Inflammatory macrophage treated with lipopolysaccharide for 1 hour (primary cell): Measurements from ENCODE around the gene SBNO2.
"Not testable (repeated sequence)": the region's sequence is repeated elsewhere in the genome, so short reads cannot be mapped to it uniquely, and the experiment has no call there.

ENCODE experiments used
- DNase-seq, 2 donors: peaks; one replicate each; pipeline ENCODE4 v3.0.0-alpha.2; 2020 to 2022

Gene SBNO2

DNA sequence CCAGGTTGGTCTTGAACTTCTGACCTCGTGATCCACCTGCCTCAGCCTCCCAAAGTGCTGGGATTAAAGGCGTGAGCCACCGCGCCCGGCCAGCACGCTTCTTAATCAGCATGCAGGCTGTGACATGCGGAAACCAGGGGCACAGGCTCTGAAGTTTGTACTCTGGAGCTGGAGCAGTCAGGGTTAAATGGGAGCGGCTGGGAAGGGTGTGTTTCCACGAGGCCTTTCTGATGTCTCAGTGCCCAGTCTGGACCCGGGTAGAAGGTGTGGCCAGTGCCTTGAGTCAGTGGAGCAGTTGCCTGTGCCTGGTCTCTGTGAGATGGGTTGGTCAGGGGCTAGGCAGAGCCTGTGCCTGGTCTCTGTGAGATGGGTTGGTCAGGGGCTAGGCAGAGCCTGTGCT is 34.8 kb upstream of the SBNO2 start:
- not testable (repeated sequence) for DNase-seq

DNA sequence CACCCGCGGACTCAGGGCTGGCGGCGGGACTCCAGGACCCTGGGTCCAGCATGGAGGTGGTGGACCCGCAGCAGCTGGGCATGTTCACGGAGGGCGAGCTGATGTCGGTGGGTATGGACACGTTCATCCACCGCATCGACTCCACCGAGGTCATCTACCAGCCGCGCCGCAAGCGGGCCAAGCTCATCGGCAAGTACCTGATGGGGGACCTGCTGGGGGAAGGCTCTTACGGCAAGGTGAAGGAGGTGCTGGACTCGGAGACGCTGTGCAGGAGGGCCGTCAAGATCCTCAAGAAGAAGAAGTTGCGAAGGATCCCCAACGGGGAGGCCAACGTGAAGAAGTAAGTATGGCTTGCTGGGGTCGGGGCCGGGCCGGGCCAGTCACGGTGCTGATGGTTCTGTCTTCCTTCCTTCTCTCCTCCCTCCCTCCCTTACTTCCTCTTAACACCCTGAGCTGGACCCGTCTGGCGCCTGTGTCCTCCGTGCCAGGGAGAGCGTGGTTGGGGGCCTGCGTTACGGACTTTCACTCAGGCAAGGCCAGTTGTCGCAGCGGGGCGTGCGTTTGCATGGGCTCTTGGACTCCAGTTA is 32.9 kb upstream of the SBNO2 start:
- DNase-seq: peak; percentile 13 to 18

DNA sequence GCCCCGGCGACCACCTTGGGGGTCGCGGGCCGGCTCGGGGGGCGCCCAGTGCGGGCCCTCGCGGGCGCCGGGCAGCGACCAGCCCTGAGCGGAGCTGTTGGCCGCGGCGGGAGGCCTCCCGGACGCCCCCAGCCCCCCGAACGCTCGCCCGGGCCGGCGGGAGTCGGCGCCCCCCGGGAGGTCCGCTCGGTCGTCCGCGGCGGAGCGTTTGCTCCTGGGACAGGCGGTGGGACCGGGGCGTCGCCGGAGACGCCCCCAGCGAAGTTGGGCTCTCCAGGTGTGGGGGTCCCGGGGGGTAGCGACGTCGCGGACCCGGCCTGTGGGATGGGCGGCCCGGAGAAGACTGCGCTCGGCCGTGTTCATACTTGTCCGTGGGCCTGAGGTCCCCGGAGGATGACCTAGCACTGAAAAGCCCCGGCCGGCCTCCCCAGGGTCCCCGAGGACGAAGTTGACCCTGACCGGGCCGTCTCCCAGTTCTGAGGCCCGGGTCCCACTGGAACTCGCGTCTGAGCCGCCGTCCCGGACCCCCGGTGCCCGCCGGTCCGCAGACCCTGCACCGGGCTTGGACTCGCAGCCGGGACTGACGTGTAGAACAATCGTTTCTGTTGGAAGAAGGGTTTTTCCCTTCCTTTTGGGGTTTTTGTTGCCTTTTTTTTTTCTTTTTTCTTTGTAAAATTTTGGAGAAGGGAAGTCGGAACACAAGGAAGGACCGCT is 32.2 kb upstream of the SBNO2 start:
- DNase-seq: peak; percentile 21 to 23

DNA sequence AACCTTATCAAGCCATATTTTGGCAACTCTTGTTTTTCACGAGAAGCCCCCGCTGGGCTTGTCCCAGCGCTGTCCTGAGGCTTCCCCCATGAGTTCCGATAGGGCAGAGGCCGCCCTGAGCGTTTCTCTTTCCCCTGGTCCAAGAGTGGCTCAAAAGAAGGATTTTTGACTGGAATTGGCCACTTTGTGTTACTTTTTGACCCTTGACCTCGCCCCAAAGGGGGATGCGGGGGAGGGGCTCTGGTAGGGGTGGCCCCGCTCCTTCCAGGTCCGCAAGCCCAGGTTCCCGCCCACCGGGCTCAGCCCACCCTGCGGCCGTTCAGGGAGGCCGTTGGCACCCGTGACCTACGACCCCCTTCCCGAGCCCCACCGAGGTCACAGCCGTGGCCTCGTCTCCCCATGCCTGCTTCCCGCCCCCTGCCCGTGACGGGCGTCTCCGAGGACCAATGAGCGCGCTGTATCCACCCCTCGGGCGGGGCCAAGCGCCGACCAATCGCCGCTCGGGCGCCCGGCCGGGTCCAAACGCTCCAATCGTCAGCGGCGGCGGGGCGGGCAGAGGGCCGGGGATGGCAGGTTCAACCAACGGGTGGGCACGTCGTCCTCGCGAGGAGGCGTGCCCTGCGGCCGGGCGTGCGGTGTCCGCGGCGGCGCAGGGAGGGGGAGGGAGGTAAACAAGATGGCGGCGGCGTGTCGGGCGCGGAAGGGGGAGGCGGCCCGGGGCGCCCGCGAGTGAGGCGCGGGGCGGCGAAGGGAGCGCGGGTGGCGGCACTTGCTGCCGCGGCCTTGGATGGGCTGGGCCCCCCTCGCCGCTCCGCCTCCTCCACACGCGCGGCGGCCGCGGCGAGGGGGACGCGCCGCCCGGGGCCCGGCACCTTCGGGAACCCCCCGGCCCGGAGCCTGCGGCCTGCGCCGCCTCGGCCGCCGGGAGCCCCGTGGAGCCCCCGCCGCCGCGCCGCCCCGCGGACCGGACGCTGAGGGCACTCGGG is 31.3 kb upstream of the SBNO2 start, which contains the start of gene STK11:
Gene STK11 (plus strand): TSS at position 665 of the 986 bp plus-strand sequence. CDS start 1,136 bp downstream, outside the sequence.
- DNase-seq: peak; percentile 97 to 100

DNA sequence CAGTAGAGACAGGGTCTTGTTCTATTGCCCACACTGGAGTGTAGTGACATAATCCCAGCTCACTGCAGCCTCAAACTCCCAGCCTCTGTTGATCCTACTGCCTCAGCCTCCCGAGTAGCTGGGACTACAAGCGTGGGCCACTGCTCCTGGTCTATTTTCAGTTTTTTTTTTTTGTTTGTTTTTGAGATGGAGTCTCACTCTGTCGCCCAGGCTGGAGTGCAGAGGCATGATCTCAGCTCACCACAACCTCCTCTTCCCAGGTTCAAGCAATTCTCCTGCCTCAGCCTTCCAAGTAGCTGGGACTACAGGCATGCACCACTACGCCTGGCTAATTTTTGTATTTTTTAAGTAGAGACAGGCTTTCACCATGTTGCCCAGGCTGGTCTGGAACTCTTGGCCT is 26.5 kb upstream of the SBNO2 start:
- DNase-seq: not testable (repeated sequence)

DNA sequence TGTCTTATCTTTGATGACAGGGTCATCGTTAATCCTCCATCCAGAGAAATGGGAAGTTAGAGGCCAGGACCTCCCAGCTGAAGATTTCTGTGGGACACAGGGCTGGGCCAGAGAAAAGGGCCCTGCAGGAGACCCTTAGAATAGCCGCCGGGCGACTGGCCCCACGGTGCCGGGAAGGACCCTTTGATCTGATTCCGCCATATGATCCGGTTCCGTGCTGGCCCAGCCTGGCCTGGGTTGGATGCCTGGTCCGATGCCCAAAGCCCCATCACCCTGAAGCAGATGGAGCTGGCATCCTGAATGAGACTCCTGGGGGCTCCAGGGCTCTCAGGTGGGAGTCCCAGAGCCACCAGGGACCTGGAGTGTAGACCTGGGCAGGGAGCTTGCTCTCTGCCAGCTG is 25.5 kb upstream of the SBNO2 start:
- no peak for DNase-seq

DNA sequence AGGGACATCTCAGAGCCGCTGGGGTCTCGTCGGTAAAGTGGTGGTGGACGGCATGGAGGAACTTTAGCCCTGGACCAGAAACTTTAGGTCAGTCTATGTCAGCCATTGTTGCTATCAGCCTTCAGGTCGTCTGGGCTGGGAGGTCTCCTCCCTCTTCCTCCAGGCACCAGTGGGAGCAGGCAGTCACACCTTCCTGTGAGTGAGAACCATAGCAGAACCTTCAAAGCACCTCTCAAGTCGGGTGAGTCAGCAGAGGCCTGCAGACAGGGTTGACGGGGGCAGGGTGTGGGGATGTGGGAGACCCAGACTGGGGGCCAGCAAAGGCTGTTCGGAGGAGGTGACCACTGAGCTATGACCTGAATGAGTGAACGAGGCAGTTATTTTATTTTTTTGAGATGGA is 15.4 kb upstream of the SBNO2 start:
- DNase-seq: no peak

DNA sequence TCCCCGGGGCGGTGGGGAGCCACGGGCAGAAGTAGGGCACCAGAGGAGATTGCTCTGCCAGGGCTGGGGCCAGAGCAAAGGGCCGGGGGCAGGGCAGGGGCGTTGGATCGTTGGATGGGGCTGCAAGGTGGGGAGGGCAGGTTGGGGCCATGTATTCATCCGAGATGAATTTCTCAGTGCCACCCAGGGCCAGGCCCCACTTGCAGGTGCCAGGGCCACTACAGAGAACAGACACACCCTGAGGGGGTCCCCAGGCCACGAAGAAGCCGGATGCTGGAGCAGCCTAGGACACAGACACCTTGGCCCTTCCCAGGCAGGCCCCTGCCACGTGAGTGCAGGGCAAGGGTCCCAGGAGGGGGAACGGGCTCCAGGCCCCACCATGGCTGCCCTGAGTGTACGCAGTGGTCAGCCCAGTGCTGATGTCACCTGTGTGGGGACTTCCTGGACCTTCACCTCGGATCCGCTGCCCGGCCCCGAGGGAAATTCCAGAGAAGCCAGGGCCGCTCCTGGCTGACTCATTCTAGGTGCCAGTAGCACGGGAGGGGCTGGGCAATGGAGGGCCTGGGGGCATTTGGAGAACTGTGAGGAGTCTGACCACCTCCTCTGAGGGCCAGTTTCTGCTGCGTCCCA is 9.6 kb upstream of the SBNO2 start:
- DNase-seq: no peak

DNA sequence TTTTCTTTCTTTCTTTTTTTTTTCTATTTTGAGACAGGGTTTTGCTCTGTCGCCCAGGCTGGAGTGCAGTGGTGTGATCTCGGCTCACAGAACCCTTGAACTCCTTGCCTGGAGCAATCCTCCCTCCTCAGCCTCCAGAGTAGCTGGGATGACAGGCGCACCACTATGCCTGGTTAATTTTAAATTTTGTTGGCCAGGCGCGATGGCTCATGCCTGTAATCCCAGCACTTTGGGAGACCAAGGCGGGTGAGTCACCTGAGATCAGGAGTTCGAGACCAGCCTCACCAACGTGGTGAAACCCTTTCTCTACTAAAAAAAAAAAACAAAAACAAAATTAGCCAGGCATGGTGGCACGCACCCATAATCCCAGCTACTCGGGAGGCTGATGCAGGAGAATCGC is 8.7 kb upstream of the SBNO2 start:
- DNase-seq: no peak

DNA sequence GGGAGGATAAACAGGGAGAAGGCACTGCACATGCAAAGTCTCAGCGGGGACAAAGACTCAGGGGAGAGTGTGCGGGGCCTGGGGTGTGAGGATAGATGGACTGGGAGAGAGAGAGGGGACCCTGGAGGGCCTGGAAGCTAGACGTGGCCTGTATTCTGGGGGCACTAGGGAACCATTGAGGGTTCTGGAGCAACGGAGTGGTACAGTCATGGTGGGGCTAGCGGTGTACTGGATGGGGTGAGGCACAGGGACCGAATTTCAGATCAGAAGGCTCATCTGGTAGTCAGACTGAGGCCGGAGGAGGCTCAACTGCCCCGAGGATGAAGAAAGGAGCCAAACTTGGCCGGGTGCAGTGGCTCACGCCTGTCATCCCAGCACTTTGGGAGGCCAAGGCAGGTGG is 8.0 kb upstream of the SBNO2 start:
- DNase-seq: no peak

DNA sequence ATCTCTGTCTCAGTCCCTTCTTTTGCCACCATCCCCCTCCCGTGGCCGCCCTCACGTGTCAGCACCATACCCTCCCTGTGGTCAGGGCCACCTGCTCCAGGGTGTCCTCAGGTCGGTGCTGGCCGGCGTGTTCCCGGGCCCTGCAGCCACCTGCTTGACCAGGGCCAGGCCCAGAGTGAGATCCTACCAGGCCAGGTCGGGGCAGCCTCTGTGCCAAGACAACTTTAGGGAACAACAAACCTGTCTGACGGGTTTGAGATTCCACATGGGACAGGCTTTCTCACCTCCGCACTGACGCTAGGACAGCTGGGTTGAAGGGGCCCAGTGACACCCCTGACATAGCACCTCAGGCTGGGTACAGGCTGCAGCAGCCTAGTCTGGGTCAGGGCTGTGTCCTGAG is 7.5 kb upstream of the SBNO2 start:
- DNase-seq: no peak

DNA sequence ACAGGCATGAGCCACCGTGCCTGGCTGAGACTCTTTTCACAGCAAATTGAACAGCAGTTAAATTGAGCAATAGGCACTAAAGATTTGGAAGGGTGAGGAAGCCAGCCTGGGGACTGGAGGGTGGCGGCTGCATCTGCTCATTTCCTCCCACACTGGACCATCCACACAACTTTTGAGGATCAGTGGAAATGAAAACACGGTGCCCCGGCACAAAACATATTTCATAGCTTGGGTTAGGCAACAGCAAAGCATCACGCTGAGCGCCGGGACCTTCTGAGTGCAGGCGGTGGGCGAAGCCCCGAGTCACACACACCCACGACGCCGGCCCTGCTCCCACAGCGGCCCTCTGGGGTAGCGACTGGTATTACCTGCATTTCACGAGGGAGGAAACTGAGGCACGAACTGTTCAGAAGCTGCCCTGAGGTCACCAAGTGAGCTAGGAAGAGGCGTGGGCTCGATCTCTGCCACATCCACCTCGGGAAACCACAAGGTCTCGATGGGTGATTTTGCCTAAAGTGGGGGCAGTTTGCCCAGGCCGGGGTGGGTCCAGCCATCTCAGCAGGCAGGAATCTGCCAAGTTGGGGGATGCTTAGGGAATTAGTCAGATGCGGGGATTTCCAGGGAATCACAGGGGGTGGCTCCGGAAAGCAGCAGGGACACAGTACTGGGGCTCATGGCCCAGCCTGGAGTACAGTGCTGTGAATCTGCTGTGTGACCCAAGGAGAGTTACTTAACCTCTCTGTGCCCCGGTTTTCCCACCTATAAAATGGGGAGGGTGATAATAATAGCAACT is 3.5 kb upstream of the SBNO2 start:
- DNase-seq: peak; percentile 89 to 97

DNA sequence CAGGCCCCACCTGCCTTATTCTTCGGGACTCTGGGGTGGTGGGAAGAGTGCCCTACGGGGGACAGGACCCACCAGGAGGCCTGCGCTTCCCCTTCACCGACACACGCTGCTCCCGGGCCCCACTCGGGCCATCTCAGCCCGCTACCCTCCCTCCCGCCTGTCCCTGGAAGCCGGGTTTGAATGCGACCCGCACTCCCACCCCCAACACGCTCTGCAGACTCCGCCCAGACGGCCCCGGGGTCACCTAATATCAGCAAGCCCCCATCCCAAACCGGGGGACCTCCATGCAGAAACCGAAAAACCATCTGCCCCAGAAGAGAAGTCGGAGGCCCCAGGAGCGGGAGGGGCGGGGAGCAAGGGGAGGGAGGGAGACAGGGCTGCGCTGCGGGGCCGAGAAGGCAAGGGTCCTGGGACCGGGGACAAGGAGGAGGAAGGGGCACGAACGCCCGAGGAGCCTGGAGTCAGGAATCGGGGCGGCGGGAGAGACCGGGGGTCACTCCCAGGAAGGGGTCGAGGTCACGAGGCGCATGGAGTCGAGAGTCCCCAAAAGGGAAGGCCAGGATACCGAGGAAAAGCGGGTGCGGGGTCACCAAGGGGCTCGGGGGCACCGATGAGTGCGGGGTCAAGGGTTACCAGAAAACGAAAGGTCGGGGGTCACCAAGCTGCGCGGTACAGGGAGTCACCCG is 766 bp downstream of the SBNO2 start:
- no peak for DNase-seq

DNA sequence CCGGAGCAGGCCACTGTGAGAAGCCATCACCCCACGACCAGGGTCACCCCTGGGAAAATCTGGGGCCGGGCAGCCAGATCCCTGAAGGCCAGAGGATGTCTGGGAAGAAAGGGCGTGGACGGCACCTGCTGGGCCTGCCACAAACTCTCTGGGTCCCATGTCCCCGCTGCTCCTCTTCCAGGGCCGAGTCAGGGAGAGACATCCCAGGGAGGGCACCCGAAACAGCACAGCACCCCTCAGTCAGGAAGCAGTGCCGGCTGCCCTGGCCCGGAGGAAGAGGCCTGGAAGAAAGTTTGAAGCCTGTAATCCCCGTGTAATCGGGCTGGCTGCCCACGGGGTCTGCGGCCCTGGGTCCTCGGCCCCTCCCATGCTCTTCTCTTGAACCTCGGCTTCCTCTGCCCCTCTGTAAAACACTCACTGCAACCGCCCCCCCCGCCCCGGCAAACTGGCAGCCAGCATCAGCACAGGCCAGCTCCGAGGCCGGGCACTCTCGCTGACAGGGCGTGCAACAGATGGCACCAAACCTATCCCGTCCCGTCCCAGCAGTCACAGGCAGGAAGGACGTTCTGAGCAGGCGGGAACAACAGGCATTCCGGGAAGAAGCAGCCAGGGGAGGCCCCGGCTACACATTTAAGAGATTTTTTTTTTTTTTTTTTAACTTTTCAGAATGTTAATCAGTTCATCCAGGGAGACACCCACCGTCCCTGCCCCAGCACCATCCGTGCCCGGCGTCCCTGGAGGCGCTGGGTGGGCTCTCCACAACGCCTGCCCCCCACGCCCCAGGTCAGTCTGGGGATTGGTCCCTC is 1.5 kb downstream of the SBNO2 start:
- DNase-seq: no peak

DNA sequence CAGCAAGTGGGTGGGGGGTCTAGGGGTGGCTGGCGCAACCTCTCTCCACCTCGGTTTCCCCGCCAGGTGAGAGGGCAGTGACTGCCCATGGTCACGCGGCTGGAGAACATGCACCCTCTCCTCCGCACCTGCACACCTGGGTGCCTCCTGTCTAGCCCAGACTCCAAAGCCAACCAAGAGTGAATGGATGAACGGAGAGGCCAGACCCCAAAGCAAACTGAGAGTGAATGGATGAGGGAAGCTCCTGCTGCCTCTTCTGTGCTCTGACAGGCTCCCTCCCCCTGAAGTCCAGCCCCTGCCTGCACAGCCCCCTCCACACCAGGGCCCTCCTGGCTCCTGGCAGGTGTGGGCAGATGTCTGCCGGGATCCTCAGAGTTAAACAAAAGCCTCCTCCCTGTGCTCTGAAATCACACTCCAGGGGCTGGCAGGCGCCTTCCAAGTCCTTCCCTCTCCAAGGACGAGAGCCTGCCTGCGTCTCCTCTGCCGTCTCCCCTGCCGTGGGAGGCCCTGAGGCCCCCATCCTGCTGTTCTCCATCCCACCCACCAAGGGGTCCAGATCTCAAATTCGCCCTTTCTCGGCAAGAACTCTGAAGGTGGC is 2.2 kb downstream of the SBNO2 start:
- no peak for DNase-seq

DNA sequence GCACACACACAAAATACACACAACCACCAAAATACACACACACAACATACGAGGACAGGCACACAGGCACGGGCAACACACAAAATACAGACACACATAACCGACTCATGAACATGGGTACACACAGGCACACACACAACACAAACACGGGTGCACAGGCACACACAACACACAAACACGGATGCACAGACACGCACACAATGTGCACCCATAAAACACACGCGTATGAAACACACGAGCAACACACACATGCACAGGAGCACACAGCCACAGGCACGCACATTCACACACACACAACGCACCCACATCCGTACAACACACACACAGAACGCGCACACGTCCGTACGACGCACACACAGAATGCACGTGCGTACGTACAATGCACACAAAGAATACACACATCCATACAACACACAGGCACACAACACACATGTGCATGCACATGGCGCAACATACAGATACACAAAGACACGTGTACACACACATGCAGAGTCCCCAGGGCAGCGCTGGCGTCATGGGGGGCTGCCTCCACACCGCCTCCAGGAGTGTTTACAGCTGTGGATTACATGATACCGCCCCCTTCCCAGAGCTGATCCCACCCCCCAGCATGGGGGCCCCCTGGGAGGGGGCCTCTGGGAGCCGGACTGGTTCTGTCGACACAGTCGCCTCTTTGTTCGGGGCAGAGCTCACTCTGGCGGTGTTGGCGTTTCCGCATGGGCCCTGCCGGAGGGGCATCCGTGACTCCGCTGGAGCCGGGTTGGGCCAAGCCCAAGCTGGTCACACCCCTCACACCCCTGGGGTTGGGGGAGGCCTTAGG is 2.9 kb downstream of the SBNO2 start:
- no peak for DNase-seq

DNA sequence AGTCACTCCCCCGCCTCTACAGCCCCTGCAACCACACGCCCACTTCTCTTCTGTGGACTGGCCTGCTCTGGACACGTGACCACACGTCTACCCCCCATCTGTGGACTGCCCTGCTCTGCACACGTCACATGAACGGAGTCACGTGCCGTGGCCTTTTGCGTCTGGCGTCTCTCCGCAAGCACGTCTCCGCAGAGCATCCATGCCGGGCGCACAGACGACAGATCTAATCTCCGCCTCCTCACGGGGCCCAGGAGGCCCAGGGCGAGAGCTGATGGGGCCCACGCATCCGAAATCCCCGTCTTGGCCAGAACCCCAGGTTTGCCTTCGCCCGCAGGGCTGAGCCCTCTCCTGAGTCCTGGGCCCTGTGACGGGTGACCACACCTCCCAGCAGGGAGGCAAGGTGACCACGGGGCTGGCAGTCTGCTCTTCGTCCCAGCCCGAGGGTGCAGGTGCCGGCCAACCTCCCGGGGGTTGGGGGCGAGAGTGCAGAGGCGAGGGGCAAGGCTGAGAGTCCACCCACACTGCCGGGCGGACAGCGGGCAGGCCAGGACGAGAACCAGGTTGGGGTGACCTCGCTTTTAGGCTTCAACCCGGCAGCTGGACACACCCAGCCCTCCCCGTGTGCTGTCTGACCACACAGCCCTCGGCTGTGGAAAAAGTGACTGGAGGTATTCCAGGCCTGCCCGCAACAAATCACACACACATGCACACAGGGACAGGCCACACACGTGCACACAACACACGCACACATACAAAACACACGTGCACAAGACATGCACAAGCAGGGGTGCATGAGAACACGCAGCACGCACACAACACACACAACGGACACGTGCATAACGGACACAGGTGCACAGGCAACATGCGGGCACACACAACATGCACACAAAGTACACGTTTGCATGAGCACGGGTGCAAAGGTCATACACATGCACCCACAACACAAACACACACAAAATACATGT is 3.9 kb downstream of the SBNO2 start:
- no peak for DNase-seq

DNA sequence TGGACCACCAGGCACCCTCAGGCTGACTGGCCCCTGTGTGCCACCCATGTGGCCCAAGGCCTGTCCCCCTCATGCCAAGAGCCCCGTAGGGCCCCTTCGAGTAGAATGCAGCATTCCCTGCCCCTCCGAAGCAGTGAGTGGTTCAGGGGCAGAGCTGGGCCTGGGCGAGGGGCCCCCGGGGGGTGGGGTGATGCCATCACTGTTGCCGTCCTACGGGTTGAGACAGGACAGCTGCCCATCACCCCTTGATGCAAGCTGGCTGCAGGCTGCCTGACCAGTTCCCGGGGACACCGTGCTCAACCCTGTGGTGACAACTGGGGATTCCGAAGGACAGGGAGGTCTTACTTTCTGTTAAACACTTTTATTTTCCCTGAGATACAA is 4.7 kb downstream of the SBNO2 start:
- DNase-seq: no peak
